Activated naive CD8-positive, alpha-beta T cell (primary cell): ENCODE measurements around the gene MYO7B.

ENCODE experiments used
- H3K27ac Mint-ChIP-seq: one replicate; pipeline ENCODE4 v1.8.0; 2021; ENCODE audit warnings: mixed read lengths
- H3K27me3 Mint-ChIP-seq: one replicate; pipeline ENCODE4 v1.8.0; 2021; ENCODE audit warnings: mixed read lengths
- H3K36me3 Mint-ChIP-seq: one replicate; pipeline ENCODE4 v1.8.0; 2021; ENCODE audit warnings: mixed read lengths
- H3K4me1 Mint-ChIP-seq: one replicate; pipeline ENCODE4 v1.8.0; 2021; ENCODE audit warnings: low read depth, mixed read lengths
- H3K4me3 Mint-ChIP-seq: one replicate; pipeline ENCODE4 v1.8.0; 2021; ENCODE audit warnings: mild to moderate bottlenecking, mixed read lengths
- H3K9me3 Mint-ChIP-seq: one replicate; pipeline ENCODE4 v1.8.0; 2021; ENCODE audit warnings: low read depth, mixed read lengths

Gene MYO7B

DNA sequence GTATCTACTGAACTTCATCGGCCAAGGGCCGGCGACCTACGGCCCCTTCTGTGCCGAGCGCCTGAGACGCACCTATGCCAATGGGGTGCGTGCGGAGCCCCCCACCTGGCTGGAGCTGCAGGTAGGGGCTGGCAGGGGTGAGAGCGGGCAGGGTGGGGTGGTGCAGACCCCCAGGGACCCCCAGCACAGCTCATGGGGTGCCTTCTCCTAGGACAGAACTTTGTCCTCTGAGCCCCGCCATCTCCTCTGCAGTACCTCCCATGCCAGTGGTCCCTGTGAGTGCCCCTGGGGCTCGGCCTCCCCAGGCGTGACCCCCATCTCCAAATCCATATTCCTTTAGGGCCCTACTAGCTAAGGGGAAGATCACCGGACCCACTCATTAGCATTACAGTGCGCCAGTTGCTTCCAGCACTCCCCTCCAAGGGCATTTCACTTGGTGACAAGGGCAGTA lies 86.5 kb downstream of the MYO7B start:
- Mint-ChIP-seq H3K4me1 (peaks cover 6% of the 10 kb centered on the region), H3K27ac (no peak overlapping the region), H3K36me3 (no peaks in the 10 kb centered on the region), H3K9me3 (no peaks in the 10 kb centered on the region), H3K4me3 (no peak overlapping the region), H3K27me3 (no peaks in the 10 kb centered on the region)

- no peak overlapping the region for H3K4me3 Mint-ChIP-seq
- peaks cover 2% of the 10 kb centered on the region for H3K4me1 Mint-ChIP-seq
- no peak overlapping the region for H3K27ac Mint-ChIP-seq
- no peaks in the 10 kb centered on the region for H3K9me3 Mint-ChIP-seq
- no peaks in the 10 kb centered on the region for H3K27me3 Mint-ChIP-seq
- no peaks in the 10 kb centered on the region for H3K36me3 Mint-ChIP-seq
Observed at GRCh38 chr2:127622561-127623387, 87.3 kb downstream of the MYO7B start.

GRCh38 chr2:127623388-127624319 lies 88.2 kb downstream of the MYO7B start:
- Mint-ChIP-seq H3K27ac (no peak overlapping the region), H3K9me3 (no peaks in the 10 kb centered on the region), H3K27me3 (no peaks in the 10 kb centered on the region), H3K4me1 (no peaks in the 10 kb centered on the region), H3K4me3 (no peak overlapping the region), H3K36me3 (no peaks in the 10 kb centered on the region)

DNA sequence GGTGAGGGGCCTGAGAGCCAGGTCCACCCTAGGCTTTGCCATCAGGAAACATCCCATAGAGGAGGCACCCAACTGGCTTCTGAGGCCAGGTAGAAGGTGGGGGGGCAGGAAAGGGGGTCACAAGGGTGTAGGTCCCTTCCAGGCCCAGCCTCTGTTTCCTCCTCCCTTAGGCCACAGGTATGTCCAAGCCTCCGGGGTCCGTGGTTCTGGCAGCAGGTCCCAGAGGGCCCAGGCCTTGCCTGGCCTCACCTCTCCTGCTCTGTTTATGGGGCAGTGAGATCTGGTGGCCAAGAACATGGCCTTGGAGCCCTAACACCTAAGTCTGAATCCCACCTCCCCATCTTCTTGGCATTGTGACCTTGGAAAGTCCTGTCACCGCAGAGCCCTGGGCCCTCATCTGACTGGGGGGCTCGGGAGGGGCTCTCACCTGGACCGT lies 88.9 kb downstream of the MYO7B start:
- no peaks in the 10 kb centered on the region for H3K27me3 Mint-ChIP-seq
- H3K4me1 Mint-ChIP-seq = no peaks in the 10 kb centered on the region
- H3K27ac Mint-ChIP-seq = no peak overlapping the region
- H3K9me3 Mint-ChIP-seq = no peaks in the 10 kb centered on the region
- no peak overlapping the region for H3K4me3 Mint-ChIP-seq
- H3K36me3 Mint-ChIP-seq = no peaks in the 10 kb centered on the region

DNA sequence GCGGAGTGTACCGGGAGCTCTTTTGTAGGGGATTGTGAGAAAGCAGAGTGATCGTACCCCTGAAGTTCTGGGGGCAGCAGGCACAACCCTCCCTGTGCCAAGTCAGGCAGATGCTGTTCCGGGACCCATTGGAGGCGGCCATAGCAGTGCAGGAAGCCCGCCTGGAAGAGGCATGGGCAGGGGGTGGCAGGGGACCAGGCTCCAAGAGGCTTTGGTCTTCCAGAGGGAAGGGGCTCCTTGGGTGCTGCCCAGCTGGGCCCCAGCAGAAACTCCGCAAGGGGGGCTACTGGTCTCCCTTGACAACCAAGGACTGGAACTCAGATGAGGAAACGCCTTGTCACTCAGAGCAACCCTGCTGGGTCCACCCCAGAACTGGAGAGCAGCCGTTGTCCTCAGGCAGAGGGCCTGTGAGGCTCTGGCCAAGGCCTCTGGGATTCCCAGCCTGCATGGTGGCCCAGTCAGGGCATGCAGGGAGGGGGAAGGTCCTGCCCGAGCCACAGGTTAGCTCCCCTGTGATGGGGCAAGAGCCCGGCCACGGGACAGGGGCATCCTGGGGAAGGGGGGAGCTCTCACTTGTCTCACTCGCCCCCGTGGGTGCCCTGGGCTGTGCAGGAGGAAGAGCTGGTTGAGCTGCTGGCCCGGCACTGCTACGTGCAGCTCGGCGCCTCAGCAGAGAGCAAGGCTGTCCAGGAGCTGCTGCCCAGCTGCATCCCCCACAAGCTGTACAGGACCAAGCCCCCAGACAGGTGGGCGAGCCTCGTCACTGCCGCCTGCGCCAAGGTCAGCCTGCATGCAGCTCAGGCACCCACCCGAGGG lies 89.5 kb downstream of the MYO7B start:
- H3K27ac Mint-ChIP-seq = no peak overlapping the region
- no peaks in the 10 kb centered on the region for H3K9me3 Mint-ChIP-seq
- H3K4me1 Mint-ChIP-seq = no peaks in the 10 kb centered on the region
- no peaks in the 10 kb centered on the region for H3K36me3 Mint-ChIP-seq
- no peaks in the 10 kb centered on the region for H3K27me3 Mint-ChIP-seq
- no peak overlapping the region for H3K4me3 Mint-ChIP-seq

DNA sequence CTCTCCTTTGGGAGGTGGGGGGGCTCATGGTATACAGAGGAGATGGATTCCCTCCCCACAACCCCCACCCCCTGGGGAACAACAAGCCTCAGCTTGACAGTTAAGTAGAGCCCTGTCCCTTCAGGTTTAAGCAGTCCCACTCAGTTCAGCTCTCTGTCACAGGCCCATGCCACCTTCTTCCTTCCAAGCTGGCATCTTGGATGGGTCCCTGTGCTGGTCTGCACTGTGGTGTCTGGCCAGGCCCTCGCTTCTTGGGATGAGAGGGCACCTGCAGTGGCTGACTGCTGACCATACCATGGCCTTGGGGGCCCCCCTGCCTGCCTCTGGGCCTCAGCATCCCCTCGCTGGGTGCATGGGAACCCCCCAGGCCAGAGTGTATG lies 90.1 kb downstream of the MYO7B start:
- H3K4me1 Mint-ChIP-seq = peaks cover 3% of the 10 kb centered on the region

DNA sequence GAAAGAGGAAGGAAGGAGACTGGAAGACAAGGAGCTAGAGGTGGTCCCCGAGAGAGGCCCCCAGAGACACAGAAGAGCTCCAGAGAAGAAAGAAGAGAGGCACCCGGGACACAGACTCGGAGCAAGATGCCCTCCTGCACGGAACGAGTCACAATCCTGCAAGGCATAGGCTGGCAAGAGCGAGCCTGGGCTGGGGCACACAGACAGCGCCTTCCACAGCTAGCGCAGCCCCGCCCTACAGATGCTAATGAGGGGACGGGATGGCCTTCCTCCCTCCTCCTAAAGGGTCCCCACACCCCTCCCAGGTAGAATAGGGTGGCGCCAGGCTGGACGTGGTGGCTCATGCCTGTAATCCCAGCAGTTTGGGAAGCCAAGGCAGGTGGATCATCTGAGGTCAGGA lies 90.7 kb downstream of the MYO7B start:
- Mint-ChIP-seq H3K4me3 (no peak overlapping the region), H3K27me3 (no peaks in the 10 kb centered on the region), H3K27ac (no peak overlapping the region), H3K36me3 (no peaks in the 10 kb centered on the region), H3K9me3 (no peaks in the 10 kb centered on the region), H3K4me1 (peaks cover 5% of the 10 kb centered on the region)

More for the DNA sequence above, 90.1 kb downstream of the MYO7B start:
- Mint-ChIP-seq H3K27ac (no peak overlapping the region), H3K9me3 (no peaks in the 10 kb centered on the region), H3K36me3 (no peaks in the 10 kb centered on the region), H3K27me3 (no peaks in the 10 kb centered on the region), H3K4me3 (no peak overlapping the region)

GRCh38 chr2:127626917-127627739 lies 91.6 kb downstream of the MYO7B start:
- Mint-ChIP-seq H3K4me3 (no peak overlapping the region), H3K9me3 (no peaks in the 10 kb centered on the region), H3K4me1 (peaks cover 5% of the 10 kb centered on the region), H3K27me3 (no peaks in the 10 kb centered on the region), H3K36me3 (no peaks in the 10 kb centered on the region), H3K27ac (no peak overlapping the region)

- peaks cover 6% of the 10 kb centered on the region for H3K4me1 Mint-ChIP-seq
- H3K36me3 Mint-ChIP-seq = no peaks in the 10 kb centered on the region
- H3K4me3 Mint-ChIP-seq = no peak overlapping the region
- no peaks in the 10 kb centered on the region for H3K9me3 Mint-ChIP-seq
- H3K27me3 Mint-ChIP-seq = no peaks in the 10 kb centered on the region
- H3K27ac Mint-ChIP-seq = no peak overlapping the region
Observed at GRCh38 chr2:127627740-127628571, 92.5 kb downstream of the MYO7B start.

- Mint-ChIP-seq H3K27ac (no peak overlapping the region), H3K9me3 (no peaks in the 10 kb centered on the region), H3K4me1 (peaks cover 15% of the 10 kb centered on the region)
Observed at GRCh38 chr2:127628767-127629614, 93.5 kb downstream of the MYO7B start.

GRCh38 chr2:127629637-127630036 lies 94.2 kb downstream of the MYO7B start:
- peaks cover 15% of the 10 kb centered on the region for H3K4me1 Mint-ChIP-seq
- H3K27ac Mint-ChIP-seq = no peak overlapping the region
- no peaks in the 10 kb centered on the region for H3K27me3 Mint-ChIP-seq
- H3K36me3 Mint-ChIP-seq = no peaks in the 10 kb centered on the region
- H3K9me3 Mint-ChIP-seq = no peaks in the 10 kb centered on the region
- no peak overlapping the region for H3K4me3 Mint-ChIP-seq

More at GRCh38 chr2:127628767-127629614, 93.5 kb downstream of the MYO7B start:
- H3K4me3 Mint-ChIP-seq = no peak overlapping the region
- no peaks in the 10 kb centered on the region for H3K36me3 Mint-ChIP-seq
- no peaks in the 10 kb centered on the region for H3K27me3 Mint-ChIP-seq

GRCh38 chr2:127630096-127630863 lies 94.8 kb downstream of the MYO7B start:
- Mint-ChIP-seq H3K36me3 (no peaks in the 10 kb centered on the region), H3K4me3 (no peak overlapping the region), H3K4me1 (peaks cover 19% of the 10 kb centered on the region), H3K27me3 (no peaks in the 10 kb centered on the region), H3K27ac (no peak overlapping the region), H3K9me3 (no peaks in the 10 kb centered on the region)
